ENCODE measurements around the gene CTAGE8.
"Not testable (repeated sequence)": the region's sequence is repeated elsewhere in the genome, so short reads cannot be mapped to it uniquely, and the experiment has no call there.

The CTAGE8 gene

GRCh38 chr7:144231027-144231426 is 38.1 kb downstream of the CTAGE8 start:
- not testable (repeated sequence) for H3K9me3 ChIP-seq (ENCODE audit: control insufficient read depth, insufficient read depth, low read length); H3K9ac ChIP-seq (ENCODE audit: low read depth, low read length); H3K4me1 ChIP-seq (ENCODE audit: insufficient read depth, low read length); H3K36me3 ChIP-seq (ENCODE audit: insufficient read depth, low read length)

GRCh38 chr7:144228810-144229209 is 40.3 kb downstream of the CTAGE8 start:
- not testable (repeated sequence) for H3K9me3 ChIP-seq (ENCODE audit: control insufficient read depth, insufficient read depth, low read length); H3K9ac ChIP-seq (ENCODE audit: low read depth, low read length); H3K36me3 ChIP-seq (ENCODE audit: insufficient read depth, low read length); H3K4me1 ChIP-seq (ENCODE audit: insufficient read depth, low read length)

GRCh38 chr7:144226866-144227265 is 42.2 kb downstream of the CTAGE8 start:
- H3K9me3 ChIP-seq (ENCODE audit: control insufficient read depth, insufficient read depth, low read length); H3K36me3 ChIP-seq (ENCODE audit: insufficient read depth, low read length); H3K9ac ChIP-seq (ENCODE audit: low read depth, low read length); H3K4me1 ChIP-seq (ENCODE audit: insufficient read depth, low read length): not testable (repeated sequence)

GRCh38 chr7:144223675-144224074 is 45.4 kb downstream of the CTAGE8 start:
- H3K9me3 ChIP-seq (ENCODE audit: control insufficient read depth, insufficient read depth, low read length); H3K36me3 ChIP-seq (ENCODE audit: insufficient read depth, low read length); H3K4me1 ChIP-seq (ENCODE audit: insufficient read depth, low read length); H3K9ac ChIP-seq (ENCODE audit: low read depth, low read length): not testable (repeated sequence)

GRCh38 chr7:144220531-144220930 is 48.6 kb downstream of the CTAGE8 start:
- H3K4me1 ChIP-seq (ENCODE audit: insufficient read depth, low read length); H3K9me3 ChIP-seq (ENCODE audit: control insufficient read depth, insufficient read depth, low read length); H3K9ac ChIP-seq (ENCODE audit: low read depth, low read length); H3K36me3 ChIP-seq (ENCODE audit: insufficient read depth, low read length): not testable (repeated sequence)

- not testable (repeated sequence) for H3K4me1 ChIP-seq (ENCODE audit: insufficient read depth, low read length); H3K36me3 ChIP-seq (ENCODE audit: insufficient read depth, low read length); H3K9me3 ChIP-seq (ENCODE audit: control insufficient read depth, insufficient read depth, low read length); H3K9ac ChIP-seq (ENCODE audit: low read depth, low read length)
These were observed 49.9 kb downstream of the CTAGE8 start for GRCh38 chr7:144219149-144219548.

- not testable (repeated sequence) for H3K9ac ChIP-seq (ENCODE audit: low read depth, low read length); H3K9me3 ChIP-seq (ENCODE audit: control insufficient read depth, insufficient read depth, low read length); H3K36me3 ChIP-seq (ENCODE audit: insufficient read depth, low read length); H3K4me1 ChIP-seq (ENCODE audit: insufficient read depth, low read length)
These were observed 50.5 kb downstream of the CTAGE8 start for GRCh38 chr7:144218581-144218980.

GRCh38 chr7:144217200-144217599 is 51.9 kb downstream of the CTAGE8 start:
- H3K36me3 ChIP-seq (ENCODE audit: insufficient read depth, low read length); H3K4me1 ChIP-seq (ENCODE audit: insufficient read depth, low read length); H3K9ac ChIP-seq (ENCODE audit: low read depth, low read length); H3K9me3 ChIP-seq (ENCODE audit: control insufficient read depth, insufficient read depth, low read length): not testable (repeated sequence)

All from ES-I3 (cell line).